MCF 10A (cell line): Measurements from ENCODE around the gene MALSU1. TPM values are rescaled to one million over a fixed set of nuclear protein-coding genes. Genes with fewer than 3 reads are reported as not detected.

Experiments
- BruUV-seq: library from RNA; stranded (reverse); fragments of 400-500 nt; replicated peaks from 2 replicates; lab custom pipeline; 2021; lab: Mats Ljungman, UMichigan
- CTCF ChIA-PET: fragments of 300-600 bp; sonication (Branson Sonifier 250); formaldehyde crosslinking; extraction: SDS; loops from one replicate; lab custom pipeline; 2021; ENCODE audit warnings: antibody characterized with exemption, inconsistent platforms; lab: Yijun Ruan, JAX
- POLR2A ChIA-PET: fragments of 300-600, 350-650 bp; sonication (Branson Sonifier 250); formaldehyde crosslinking; extraction: SDS; loops from one replicate; lab custom pipeline; 2020; ENCODE audit warnings: antibody characterized with exemption, inconsistent platforms; lab: Yijun Ruan, JAX
- DNase-seq: peaks from one replicate; pipeline ENCODE4 v3.0.0-alpha.2; 2018; ENCODE audit not compliant: unreplicated experiment
- H3K27ac Mint-ChIP-seq: one replicate; pipeline ENCODE4 v1.8.0; 2022; ENCODE audit warnings: mild to moderate bottlenecking, low read depth, mixed read lengths; ENCODE audit not compliant: unreplicated experiment
- H3K27me3 Mint-ChIP-seq: one replicate; pipeline ENCODE4 v1.8.0; 2022; ENCODE audit warnings: mixed read lengths; ENCODE audit not compliant: insufficient read depth, unreplicated experiment
- H3K36me3 Mint-ChIP-seq: one replicate; pipeline ENCODE4 v1.8.0; 2022; ENCODE audit warnings: mild to moderate bottlenecking, moderate library complexity, mixed read lengths; ENCODE audit not compliant: insufficient read depth, unreplicated experiment
- H3K4me1 Mint-ChIP-seq: one replicate; pipeline ENCODE4 v1.8.0; 2022; ENCODE audit warnings: mixed read lengths; ENCODE audit not compliant: insufficient read depth, unreplicated experiment
- H3K4me3 Mint-ChIP-seq: one replicate; pipeline ENCODE4 v1.8.0; 2022; ENCODE audit warnings: mild to moderate bottlenecking, moderate library complexity, mixed read lengths; ENCODE audit not compliant: unreplicated experiment
- H3K9me3 Mint-ChIP-seq: one replicate; pipeline ENCODE4 v1.8.0; 2022; ENCODE audit warnings: mixed read lengths; ENCODE audit not compliant: unreplicated experiment
- intact Hi-C: fragments of 100-400 bp; cut with micrococcal nuclease; formaldehyde crosslinking; loops from 2 replicates; pipeline ENCODE4 v1.14.1; 2022
- total RNA-seq: library from RNA; stranded (reverse); gene quantifications from 2 replicates; pipeline ENCODE4 v1.2.3, GENCODE V29; 2022
- TF ChIP-seq, protein P1 (sequence below): fragments of 200-600 bp; IDR thresholded peaks from one replicate; pipeline ENCODE4 v1.8.0; 2022; ENCODE audit warnings: antibody characterized with exemption, mild to moderate bottlenecking; ENCODE audit not compliant: unreplicated experiment

The MALSU1 gene
- total RNA-seq, 1 experiment from 2014 or later = 64.8 TPM

DNA sequence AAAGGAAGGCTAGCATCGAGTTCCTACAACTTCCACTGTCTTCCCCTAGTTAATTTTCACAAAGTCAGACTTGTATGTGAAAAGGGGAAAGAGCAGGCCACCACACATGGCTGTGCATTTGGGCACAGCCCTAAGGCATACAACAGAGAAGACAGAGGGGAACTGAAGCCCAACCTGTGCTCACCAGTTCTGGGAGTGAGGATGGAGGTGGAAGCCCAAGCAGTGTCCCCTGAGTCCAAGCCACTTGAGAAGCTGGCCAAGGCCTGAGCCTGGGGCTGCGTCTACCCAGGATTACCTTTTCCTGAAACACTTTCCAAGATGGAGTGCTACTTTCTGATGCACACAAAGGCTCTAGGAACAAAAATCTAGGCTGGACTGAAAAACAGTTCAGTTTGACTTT lies 32.2 kb upstream of the MALSU1 start:
- TF ChIP-seq, protein P1, sequence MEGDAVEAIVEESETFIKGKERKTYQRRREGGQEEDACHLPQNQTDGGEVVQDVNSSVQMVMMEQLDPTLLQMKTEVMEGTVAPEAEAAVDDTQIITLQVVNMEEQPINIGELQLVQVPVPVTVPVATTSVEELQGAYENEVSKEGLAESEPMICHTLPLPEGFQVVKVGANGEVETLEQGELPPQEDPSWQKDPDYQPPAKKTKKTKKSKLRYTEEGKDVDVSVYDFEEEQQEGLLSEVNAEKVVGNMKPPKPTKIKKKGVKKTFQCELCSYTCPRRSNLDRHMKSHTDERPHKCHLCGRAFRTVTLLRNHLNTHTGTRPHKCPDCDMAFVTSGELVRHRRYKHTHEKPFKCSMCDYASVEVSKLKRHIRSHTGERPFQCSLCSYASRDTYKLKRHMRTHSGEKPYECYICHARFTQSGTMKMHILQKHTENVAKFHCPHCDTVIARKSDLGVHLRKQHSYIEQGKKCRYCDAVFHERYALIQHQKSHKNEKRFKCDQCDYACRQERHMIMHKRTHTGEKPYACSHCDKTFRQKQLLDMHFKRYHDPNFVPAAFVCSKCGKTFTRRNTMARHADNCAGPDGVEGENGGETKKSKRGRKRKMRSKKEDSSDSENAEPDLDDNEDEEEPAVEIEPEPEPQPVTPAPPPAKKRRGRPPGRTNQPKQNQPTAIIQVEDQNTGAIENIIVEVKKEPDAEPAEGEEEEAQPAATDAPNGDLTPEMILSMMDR = no peak
- H3K36me3 Mint-ChIP-seq = no peaks in the 10 kb centered on the region
- intact Hi-C loops = no loop called here

DNA sequence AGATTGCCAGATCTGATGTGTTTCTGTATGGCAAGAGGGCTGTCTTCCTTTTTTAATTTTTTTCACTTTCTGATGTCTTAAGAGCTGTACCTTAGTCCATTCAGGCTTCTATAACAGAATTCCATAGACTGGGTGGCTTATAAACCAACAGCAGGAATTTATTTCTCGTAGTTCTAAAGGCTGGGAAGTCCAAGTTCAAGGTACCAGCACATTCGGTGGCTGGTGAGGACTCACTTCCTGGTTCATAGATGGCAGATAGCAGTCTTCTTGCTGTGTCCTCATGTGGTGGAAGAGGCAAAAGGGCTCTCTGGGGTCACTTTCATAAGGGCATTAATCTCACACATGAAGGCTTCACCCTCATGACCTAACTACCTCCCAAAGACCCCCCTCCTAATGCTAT lies 31.8 kb upstream of the MALSU1 start:
- Mint-ChIP-seq H3K4me1 (no peaks in the 10 kb centered on the region), H3K4me3 (no peak overlapping the region), H3K27ac (no peak overlapping the region), H3K36me3 (no peaks in the 10 kb centered on the region), H3K27me3 (no peaks in the 10 kb centered on the region), H3K9me3 (no peaks in the 10 kb centered on the region)
- no TSS peak for BruUV-seq
- POLR2A ChIA-PET = no interaction called here
- TF ChIP-seq, protein P1 = no peak
- CTCF ChIA-PET = interaction anchor here (0.8 to 1.6 kb wide), 2 partner anchors 84 to 277 kb away, joined by 5 read pairs; no protein-coding TSS in a partner anchor
- no peak for DNase-seq
- intact Hi-C loops = no loop called here

More for the DNA sequence above, 32.2 kb upstream of the MALSU1 start:
- H3K4me3 Mint-ChIP-seq = no peak overlapping the region
- H3K9me3 Mint-ChIP-seq = no peaks in the 10 kb centered on the region
- no peak for DNase-seq
- no TSS peak for BruUV-seq
- ChIA-PET POLR2A (interaction anchor here (0.6 kb wide), 1 partner anchor 33 kb away, joined by 3 read pairs; no protein-coding TSS in a partner anchor), CTCF (no interaction called here)
- H3K27me3 Mint-ChIP-seq = no peaks in the 10 kb centered on the region
- no peaks in the 10 kb centered on the region for H3K4me1 Mint-ChIP-seq
- no peak overlapping the region for H3K27ac Mint-ChIP-seq

DNA sequence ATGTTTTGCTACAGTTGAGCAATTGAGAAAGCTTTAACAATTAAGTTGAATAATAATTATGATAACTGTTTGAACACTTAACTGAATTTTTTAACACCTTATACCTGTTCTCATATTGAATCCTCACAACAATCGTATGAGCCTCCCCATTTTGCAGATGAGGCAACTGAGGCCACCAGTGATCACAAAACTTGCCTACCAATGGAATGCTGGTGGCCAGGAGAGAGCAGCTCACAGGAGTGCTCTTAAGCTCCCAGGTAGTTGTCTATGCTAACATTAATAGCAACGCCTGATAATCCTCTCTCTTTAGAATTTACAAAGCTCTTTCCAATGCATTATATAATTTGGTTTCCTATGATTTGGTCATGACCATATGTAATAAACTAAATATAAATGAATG lies 31.0 kb upstream of the MALSU1 start:
- intact Hi-C loops = no loop called here
- Mint-ChIP-seq H3K4me1 (peaks cover under 1% of the 10 kb centered on the region), H3K4me3 (no peak overlapping the region), H3K27me3 (no peaks in the 10 kb centered on the region), H3K9me3 (no peaks in the 10 kb centered on the region), H3K27ac (no peak overlapping the region), H3K36me3 (no peaks in the 10 kb centered on the region)
- POLR2A ChIA-PET = interaction anchor here (0.6 to 0.7 kb wide), 4 partner anchors 9 to 635 kb away, joined by 3 read pairs; no protein-coding TSS in a partner anchor
- CTCF ChIA-PET = interaction anchor here (0.8 to 6.7 kb wide), 7 partner anchors 7 to 276 kb away, joined by 3 to 99 read pairs (median 5); no protein-coding TSS in a partner anchor
- no peak for DNase-seq
- BruUV-seq = no TSS peak
- TF ChIP-seq, protein P1 = no peak

DNA sequence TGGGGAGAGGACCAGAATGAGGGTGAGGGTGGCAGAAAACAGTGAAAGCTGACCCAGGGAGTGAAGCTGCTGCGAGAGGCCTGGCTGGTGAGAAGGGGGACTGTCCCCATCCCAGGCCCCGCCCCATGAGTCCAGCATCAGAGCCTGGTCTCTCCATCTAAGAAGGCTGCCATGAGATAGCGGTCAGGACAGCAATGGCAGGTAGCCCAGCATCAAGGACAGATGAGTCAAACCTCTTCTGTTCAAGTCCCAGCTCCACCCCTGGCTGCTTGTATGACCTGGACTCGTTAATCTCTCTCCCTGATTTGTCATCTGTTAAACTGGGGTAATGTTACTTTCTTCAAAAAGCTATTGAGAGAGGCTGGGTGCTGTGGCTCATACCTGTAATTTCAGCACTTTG lies 30.4 kb upstream of the MALSU1 start:
- peaks cover 5% of the 10 kb centered on the region for H3K36me3 Mint-ChIP-seq
- no peaks in the 10 kb centered on the region for H3K27me3 Mint-ChIP-seq
- H3K9me3 Mint-ChIP-seq = no peaks in the 10 kb centered on the region
- intact Hi-C loops = no loop called here
- CTCF ChIA-PET = interaction anchor here (0.5 to 6.7 kb wide), 9 partner anchors 7 to 1904 kb away, joined by 3 to 99 read pairs (median 5); no protein-coding TSS in a partner anchor
- BruUV-seq = no TSS peak
- H3K4me3 Mint-ChIP-seq = no peak overlapping the region
- TF ChIP-seq, protein P1 = no peak
- H3K4me1 Mint-ChIP-seq = peaks cover 6% of the 10 kb centered on the region
- POLR2A ChIA-PET = interaction anchor here (0.6 kb wide), 2 partner anchors 308 to 634 kb away, joined by 3 to 4 read pairs; no protein-coding TSS in a partner anchor
- H3K27ac Mint-ChIP-seq = no peak overlapping the region
- DNase-seq = no peak
